Ascending aorta (tissue), 2 donors: ENCODE data around the gene EEF1A1. TPM values are rescaled to one million over a fixed set of nuclear protein-coding genes. Genes with fewer than 3 reads are reported as not detected.
A peak's percentile ranks its signal among the peaks of the same experiment; 100 is the strongest.
"Not testable (repeated sequence)": the region's sequence is repeated elsewhere in the genome, so short reads cannot be mapped to it uniquely, and the experiment has no call there.

Source experiments
- DNase-seq, 2 donors: peaks; one replicate each; pipeline ENCODE4 v3.0.0-alpha.2; 2019; ENCODE audit warnings: low spot score in 2 of 2
- H3K27ac ChIP-seq, 2 donors: fragments of 200-600 bp; sonication (generic); one replicate each; pipeline ENCODE4 v1.5.1; 2016 to 2017; ENCODE audit warnings: mild to moderate bottlenecking in 1 of 2
- H3K27me3 ChIP-seq: fragments of 200-600 bp; sonication (generic); one replicate; pipeline ENCODE4 v1.5.1; 2017
- H3K36me3 ChIP-seq, 2 donors: fragments of 200-600 bp; sonication (generic); one replicate each; pipeline ENCODE4 v1.5.1; 2016
- H3K4me1 ChIP-seq, 2 donors: fragments of 200-600 bp; sonication (generic); one replicate each; pipeline ENCODE4 v1.5.1; 2016 to 2017; ENCODE audit warnings: mild to moderate bottlenecking in 1 of 2
- H3K4me3 ChIP-seq, 2 donors: fragments of 200-600 bp; sonication (generic); one replicate each; pipeline ENCODE4 v1.5.1; 2016 to 2017; ENCODE audit warnings: mild to moderate bottlenecking in 1 of 2
- H3K9me3 ChIP-seq, 2 donors: fragments of 200-600 bp; sonication (generic); one replicate each; pipeline ENCODE4 v1.5.1; 2016
- CTCF ChIP-seq, 3 experiments: fragments of 200-600 bp in 2 of 3; fragments of 450-650 bp in 1 of 3; sonication (generic) in 2 of 3; IDR thresholded peaks; one replicate each; pipeline ENCODE4 v1.5.1; 2016 to 2019; ENCODE audit warnings: antibody characterized with exemption in 3 of 3, mild to moderate bottlenecking in 1 of 3, moderate library complexity in 1 of 3
- intact Hi-C: fragments of 100-400 bp; cut with DNase I; formaldehyde crosslinking; loops from one replicate; pipeline ENCODE4 v1.15.1; 2023
- total RNA-seq: library from RNA; depleted of rRNA; stranded (reverse); fragments of >200 nt; gene quantifications from one replicate; pipeline ENCODE4 v1.1.0, GENCODE V29; 2016

Gene EEF1A1
- total RNA-seq: 4,361 TPM

GRCh38 chr6:73520688-73521350 lies at the start of gene EEF1A1:
EEF1A1 (minus strand) TSS chr6:73521032; CDS start chr6:73520026, 1,006 bp downstream.
- Histone ChIP-seq H3K36me3 (peaks cover 32 to 40% of the 10 kb centered on the region in 2 donors), H3K4me3 (peak within 1 kb of the TSS; percentile 70 to 78), H3K9me3 (no peaks in the 10 kb centered on the region), H3K27me3 (no peaks in the 10 kb centered on the region), H3K27ac (peak within 1 kb of the TSS; percentile 100), H3K4me1 (peaks cover 13 to 38% of the 10 kb centered on the region in 2 donors)
- DNase-seq: peak; percentile 99 to 100
- peak in 1 of 3 experiments; percentile 5 for TF ChIP-seq CTCF (IDR thresholded peaks at IDR 0.05)
- intact Hi-C loops: loop anchor here (1.0 to 10.0 kb wide), 5 partner anchors 59 to 1684 kb away; partner anchors contain the start of genes COL12A1 and MTO1

- intact Hi-C loops: no loop called here
Measured at GRCh38 chr6:73569121-73569520, 48.3 kb upstream of the EEF1A1 start.

GRCh38 chr6:73566954-73567591 lies 46.2 kb upstream of the EEF1A1 start:
- H3K4me3 ChIP-seq: no peak overlapping the region
- DNase-seq: peak; percentile 25 to 74
- H3K27me3 ChIP-seq: no peaks in the 10 kb centered on the region
- intact Hi-C loops: no loop called here
- no peaks in the 10 kb centered on the region for H3K9me3 ChIP-seq
- no peak overlapping the region for H3K27ac ChIP-seq
- TF ChIP-seq CTCF (IDR thresholded peaks at IDR 0.05): no peak
- no peaks in the 10 kb centered on the region for H3K4me1 ChIP-seq
- no peaks in the 10 kb centered on the region for H3K36me3 ChIP-seq

More at GRCh38 chr6:73569121-73569520, 48.3 kb upstream of the EEF1A1 start:
- no peak overlapping the region for H3K4me3 ChIP-seq
- H3K27me3 ChIP-seq: no peaks in the 10 kb centered on the region
- H3K27ac ChIP-seq: no peak overlapping the region
- DNase-seq: no peak
- no peak for TF ChIP-seq CTCF (IDR thresholded peaks at IDR 0.05)
- no peaks in the 10 kb centered on the region for H3K9me3 ChIP-seq
- no peaks in the 10 kb centered on the region for H3K36me3 ChIP-seq
- no peaks in the 10 kb centered on the region for H3K4me1 ChIP-seq

- H3K4me1 ChIP-seq, H3K9me3 ChIP-seq, H3K27ac ChIP-seq, DNase-seq, H3K4me3 ChIP-seq, intact Hi-C loops, H3K27me3 ChIP-seq, H3K36me3 ChIP-seq: not testable (repeated sequence)
Measured at GRCh38 chr6:73566486-73566871, 45.6 kb upstream of the EEF1A1 start.

DNA sequence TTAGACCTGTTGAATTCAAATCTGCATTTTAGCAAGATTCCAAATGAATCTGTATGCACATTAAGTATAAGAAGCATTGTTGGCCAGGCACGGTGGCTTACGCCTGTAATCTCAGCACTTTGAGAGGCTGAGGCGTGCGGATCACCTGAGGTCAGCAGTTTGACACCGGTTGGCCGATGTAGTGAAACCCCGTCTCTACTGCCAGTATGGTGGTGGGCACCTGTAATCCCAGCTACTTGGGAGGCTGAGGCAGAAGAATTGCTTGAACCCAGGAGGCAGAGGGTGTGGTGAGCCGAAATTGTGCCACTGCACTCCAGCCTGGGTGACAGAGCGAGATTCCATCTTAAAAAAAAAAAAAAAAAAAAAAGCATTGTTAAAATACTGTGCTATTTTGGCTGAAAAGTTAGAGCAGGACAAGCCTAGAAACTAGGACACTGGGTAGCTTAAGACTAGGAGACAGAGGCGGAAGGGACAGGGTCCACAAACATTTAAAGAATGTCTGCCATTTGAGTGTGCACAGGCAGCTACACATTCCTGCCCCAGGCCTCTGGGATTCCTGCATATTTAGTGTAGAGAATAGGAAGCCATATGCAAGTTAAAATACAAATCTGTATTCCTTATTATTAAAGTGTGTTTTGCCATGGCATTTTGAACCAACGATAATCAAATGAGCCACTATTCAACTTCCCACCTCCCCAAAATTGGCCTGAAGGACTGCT lies 45.1 kb upstream of the EEF1A1 start:
- Histone ChIP-seq H3K4me1 (no peaks in the 10 kb centered on the region), H3K4me3 (no peak overlapping the region), H3K27ac (no peak overlapping the region), H3K36me3 (no peaks in the 10 kb centered on the region), H3K27me3 (no peaks in the 10 kb centered on the region), H3K9me3 (no peaks in the 10 kb centered on the region)
- TF ChIP-seq CTCF (IDR thresholded peaks at IDR 0.05): no peak
- DNase-seq: no peak
- intact Hi-C loops: no loop called here
